Coronary artery (tissue), 2 donors: ENCODE data around the gene BARX2.

Experiments
- DNase-seq: peaks from one replicate; pipeline ENCODE4 v3.0.0-alpha.2; 2017; ENCODE audit warnings: low spot score
- H3K27ac ChIP-seq, 2 donors: fragments of 200-600 bp; sonication (generic); one replicate each; pipeline ENCODE4 v1.5.1; 2016 to 2019
- H3K4me3 ChIP-seq: fragments of 200-600 bp; sonication (generic); 2 replicates; pipeline ENCODE4 v1.5.1; 2016; ENCODE audit warnings: mild to moderate bottlenecking, moderate library complexity
- TF ChIP-seq, protein P1 (sequence below): fragments of 200-600 bp; sonication (generic); IDR thresholded peaks from one replicate; pipeline ENCODE4 v1.5.1; 2019; ENCODE audit warnings: antibody characterized with exemption

BARX2 gene

DNA sequence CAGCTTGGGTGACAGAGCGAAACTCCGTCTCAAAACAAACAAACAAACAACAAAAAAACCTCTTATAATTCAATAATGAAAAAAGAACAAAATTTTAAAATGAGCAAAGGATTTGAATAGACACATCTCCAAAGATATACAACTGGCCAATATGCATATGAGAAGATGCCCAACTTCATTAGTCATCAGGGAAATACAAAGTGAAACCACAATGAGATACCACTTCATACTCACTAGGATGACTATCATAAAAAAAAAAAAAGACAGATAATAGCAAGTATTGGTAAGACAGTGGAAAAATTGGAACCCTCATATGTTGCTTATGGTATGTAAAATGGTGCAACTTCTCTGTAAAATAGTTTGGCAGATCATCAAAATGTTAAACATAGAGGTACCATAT, 28.7 kb upstream of the BARX2 start:
- TF ChIP-seq, protein P1, sequence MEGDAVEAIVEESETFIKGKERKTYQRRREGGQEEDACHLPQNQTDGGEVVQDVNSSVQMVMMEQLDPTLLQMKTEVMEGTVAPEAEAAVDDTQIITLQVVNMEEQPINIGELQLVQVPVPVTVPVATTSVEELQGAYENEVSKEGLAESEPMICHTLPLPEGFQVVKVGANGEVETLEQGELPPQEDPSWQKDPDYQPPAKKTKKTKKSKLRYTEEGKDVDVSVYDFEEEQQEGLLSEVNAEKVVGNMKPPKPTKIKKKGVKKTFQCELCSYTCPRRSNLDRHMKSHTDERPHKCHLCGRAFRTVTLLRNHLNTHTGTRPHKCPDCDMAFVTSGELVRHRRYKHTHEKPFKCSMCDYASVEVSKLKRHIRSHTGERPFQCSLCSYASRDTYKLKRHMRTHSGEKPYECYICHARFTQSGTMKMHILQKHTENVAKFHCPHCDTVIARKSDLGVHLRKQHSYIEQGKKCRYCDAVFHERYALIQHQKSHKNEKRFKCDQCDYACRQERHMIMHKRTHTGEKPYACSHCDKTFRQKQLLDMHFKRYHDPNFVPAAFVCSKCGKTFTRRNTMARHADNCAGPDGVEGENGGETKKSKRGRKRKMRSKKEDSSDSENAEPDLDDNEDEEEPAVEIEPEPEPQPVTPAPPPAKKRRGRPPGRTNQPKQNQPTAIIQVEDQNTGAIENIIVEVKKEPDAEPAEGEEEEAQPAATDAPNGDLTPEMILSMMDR, result no peak
- no peak for DNase-seq
- Histone ChIP-seq H3K27ac (no peak overlapping the region), H3K4me3 (no peak overlapping the region)

DNA sequence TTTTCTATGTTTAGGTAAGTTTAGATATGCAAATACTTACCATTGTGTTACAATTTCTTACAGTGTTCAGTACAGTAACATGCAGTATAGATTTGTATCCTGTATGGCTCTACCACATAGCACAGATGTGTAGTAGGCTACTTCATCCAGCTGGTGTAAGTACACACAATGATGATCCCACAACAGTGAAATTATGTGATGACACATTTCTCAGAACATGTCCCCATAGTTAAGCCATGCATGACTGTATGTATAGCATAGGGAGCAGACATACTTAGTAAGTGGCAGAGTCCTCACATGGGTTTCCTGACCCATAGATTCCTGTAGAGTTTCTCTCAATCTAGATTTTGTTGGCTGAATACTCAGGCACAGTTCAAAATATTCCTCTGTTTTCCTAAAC, 26.8 kb upstream of the BARX2 start:
- Histone ChIP-seq H3K4me3 (no peak overlapping the region), H3K27ac (no peak overlapping the region)
- TF ChIP-seq, protein P1, result no peak
- DNase-seq, result no peak

DNA sequence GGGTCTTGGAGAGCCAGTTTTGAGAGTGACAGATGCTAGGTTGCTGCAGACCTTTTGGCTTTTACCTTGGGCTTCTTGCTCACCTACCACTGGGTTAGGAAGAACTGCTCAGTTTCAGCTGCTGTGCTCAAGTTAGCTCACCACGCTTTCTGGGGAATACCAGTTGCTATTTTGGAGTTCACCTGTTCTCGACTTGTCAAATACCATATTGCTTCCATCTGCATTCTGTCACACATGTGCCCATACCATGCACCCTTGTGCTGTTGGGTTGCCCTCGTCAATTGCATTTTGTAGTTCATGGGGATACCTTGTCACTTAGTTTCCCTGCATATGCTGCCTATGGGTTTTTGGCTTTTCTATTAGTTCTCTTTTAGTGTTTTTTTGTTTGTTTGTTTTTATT, 23.0 kb upstream of the BARX2 start:
- Histone ChIP-seq H3K27ac (no peak overlapping the region), H3K4me3 (no peak overlapping the region)
- DNase-seq, result no peak
- TF ChIP-seq, protein P1, result no peak

DNA sequence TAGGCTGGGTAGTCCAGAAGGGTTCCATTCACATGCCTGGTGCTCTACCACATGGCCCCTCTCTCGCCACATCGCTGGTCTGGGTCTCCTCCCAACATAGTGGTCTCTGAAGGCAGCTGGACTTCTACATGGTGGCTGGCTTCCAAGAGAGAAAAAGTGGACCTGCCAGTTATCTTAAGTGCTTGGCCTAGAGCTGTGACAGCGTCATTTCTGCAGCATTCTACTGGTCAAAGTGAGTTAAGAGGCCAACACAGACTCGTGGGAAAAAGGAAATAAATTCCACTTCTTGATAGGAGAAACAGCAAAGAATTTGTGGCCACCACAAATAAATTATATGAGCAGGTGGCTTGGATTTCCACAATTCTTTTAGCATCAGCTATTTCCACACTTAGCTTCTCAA, 21.0 kb upstream of the BARX2 start:
- DNase-seq, result no peak
- no peak overlapping the region for H3K4me3 ChIP-seq
- TF ChIP-seq, protein P1, result no peak
- no peak overlapping the region for H3K27ac ChIP-seq

DNA sequence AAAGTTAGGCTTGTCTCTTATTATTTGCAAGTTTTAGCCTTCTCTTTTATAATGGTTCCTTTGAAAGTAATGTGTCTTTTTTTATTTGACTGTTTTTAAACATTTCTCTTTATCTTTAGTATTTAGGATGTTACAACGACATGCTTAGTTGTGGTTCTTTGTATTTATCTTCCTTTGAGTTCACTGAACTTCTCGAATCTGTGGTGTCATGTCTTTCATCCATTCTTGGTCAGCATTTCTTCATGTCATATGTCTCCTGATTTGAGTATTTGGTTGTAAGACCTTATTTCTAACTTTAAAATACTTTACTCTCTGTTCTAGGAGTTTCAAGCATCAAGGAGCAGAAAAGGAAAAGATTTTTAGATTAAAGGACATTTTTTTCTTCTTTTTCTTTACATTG, 15.9 kb upstream of the BARX2 start:
- DNase-seq, result no peak
- TF ChIP-seq, protein P1, result no peak
- H3K27ac ChIP-seq, result no peak overlapping the region
- H3K4me3 ChIP-seq, result no peak overlapping the region

DNA sequence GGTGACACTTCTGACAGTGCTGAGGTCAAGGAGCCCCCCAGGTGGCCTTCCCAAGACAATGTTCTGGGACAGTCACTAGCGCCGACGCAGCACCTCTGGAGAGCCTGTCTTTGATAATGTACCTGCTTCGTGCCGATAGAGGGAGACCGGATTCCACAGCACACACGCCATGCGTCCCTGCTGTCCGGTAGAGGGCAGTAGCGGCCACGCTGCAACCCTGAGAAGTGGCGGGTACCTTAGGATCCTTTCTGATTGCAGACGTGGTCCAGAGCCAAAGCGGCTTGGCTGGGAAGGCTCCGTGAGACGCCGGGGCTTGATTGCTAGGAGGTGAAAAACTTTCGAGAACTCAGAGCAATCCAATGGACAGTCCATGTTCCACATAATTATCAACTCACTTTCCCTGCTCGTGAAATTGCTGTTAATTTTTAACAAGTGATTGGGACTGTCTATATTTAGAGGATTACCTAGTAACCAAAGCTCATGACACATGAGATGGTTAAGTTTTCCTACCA, 11.4 kb upstream of the BARX2 start:
- TF ChIP-seq, protein P1, result peak; percentile 66
- Histone ChIP-seq H3K4me3 (no peak overlapping the region), H3K27ac (no peak overlapping the region)
- DNase-seq, result no peak

DNA sequence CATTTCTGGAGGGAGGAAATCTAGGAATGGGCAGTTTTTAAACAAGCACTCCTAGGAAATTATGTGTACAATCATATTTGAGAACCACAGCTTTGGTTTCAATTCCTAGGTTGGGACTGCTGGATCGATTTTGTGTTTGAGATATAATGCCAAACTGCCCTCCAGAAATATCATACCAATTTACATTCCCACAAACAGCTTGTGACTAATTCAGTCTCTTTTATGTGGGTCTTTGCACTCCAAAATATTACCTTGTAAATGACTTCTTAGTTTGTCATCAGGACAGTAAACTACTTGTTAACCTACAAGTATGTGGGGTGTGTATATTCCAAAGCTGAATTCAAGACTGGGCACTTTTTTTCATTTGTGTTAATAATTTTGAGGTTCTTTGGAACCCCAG, 9.8 kb upstream of the BARX2 start:
- DNase-seq, result no peak
- Histone ChIP-seq H3K4me3 (no peak overlapping the region), H3K27ac (no peak overlapping the region)
- TF ChIP-seq, protein P1, result no peak
